Measurements from ENCODE around the gene KEAP1. TPM values are rescaled to one million over a fixed set of nuclear protein-coding genes. Genes with fewer than 3 reads are reported as not detected.

KEAP1 gene
- total and polyA plus RNA-seq, 2 donors (not counting 3 experiments of a cell fraction or from before 2014, with no cell fraction given) = 81.4 to 91.1 TPM

DNA sequence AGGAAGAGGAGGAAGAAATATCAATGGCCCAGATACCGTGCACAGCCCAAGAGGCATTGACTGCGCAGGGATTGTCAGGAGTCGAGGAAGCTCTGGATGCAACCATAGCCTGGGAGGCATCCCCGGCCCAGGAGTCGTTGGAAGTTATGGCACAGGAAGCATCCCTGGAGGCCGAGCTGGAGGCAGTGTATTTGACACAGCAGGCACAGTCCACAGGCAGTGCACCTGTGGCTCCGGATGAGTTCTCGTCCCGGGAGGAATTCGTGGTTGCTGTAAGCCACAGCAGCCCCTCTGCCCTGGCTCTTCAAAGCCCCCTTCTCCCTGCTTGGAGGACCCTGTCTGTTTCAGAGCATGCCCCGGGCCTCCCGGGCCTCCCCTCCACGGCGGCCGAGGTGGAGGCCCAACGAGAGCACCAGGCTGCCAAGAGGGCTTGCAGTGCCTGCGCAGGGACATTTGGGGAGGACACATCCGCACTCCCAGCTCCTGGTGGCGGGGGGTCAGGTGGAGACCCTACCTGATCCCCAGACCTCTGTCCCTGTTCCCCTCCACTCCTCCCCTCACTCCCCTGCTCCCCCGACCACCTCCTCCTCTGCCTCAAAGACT lies 36.0 kb downstream of the KEAP1 start:
- H3K36me3 ChIP-seq (ENCODE audit: control insufficient read depth in 2 of 2, extremely low read depth in 1 of 2, insufficient read depth in 2 of 2, low read length in 2 of 2) = peaks cover 3 to 8% of the 10 kb centered on the region in 2 experiments
- intact Hi-C loops (cut with micrococcal nuclease) = no loop called here

More for the DNA sequence above, 36.0 kb downstream of the KEAP1 start:
- H3K9ac ChIP-seq (replicated peaks; ENCODE audit: extremely low read depth, insufficient read depth, low read length) = no peak overlapping the region
- H3K4me1 ChIP-seq (ENCODE audit: control insufficient read depth, extremely low read depth, insufficient read depth, low read length) = no peaks in the 10 kb centered on the region
- DNase-seq (ENCODE audit: low read depth, low spot score) (no peak), FAIRE-seq (no peak)
- no peaks in the 10 kb centered on the region for H3K27me3 ChIP-seq (ENCODE audit: control insufficient read depth in 2 of 2, insufficient read depth in 2 of 2, low read length in 2 of 2)
- CTCF ChIA-PET = interaction anchor here (5.0 kb wide), 1 partner anchor 11 kb away, joined by 22 read pairs; no protein-coding TSS in a partner anchor
- no peaks in the 10 kb centered on the region for H4K20me1 ChIP-seq (replicated peaks; ENCODE audit: control insufficient read depth, extremely low read depth, insufficient read depth, low read length)
- H2AFZ ChIP-seq (ENCODE audit: low read depth, low read length) = no peak overlapping the region
- dilution Hi-C loops (cut with MboI; ENCODE audit: extremely low pct_ligation_motif_present, low sequenced_read_pairs) = no loop called here
- no peaks in the 10 kb centered on the region for H3K79me2 ChIP-seq (ENCODE audit: control insufficient read depth, insufficient read depth, low read length)
- H3K4me3 ChIP-seq (replicated peaks in 1 of 3; ENCODE audit: insufficient read depth in 1 of 3, low read depth in 1 of 3, low read length in 3 of 3) = no peak overlapping the region
- H3K9me1 ChIP-seq (replicated peaks; ENCODE audit: control insufficient read depth, extremely low read depth, insufficient read depth, low read length) = no peaks in the 10 kb centered on the region
- H3K27ac ChIP-seq (ENCODE audit: insufficient read depth, low read depth, low read length) = no peak overlapping the region
- no peaks in the 10 kb centered on the region for H3K9me3 ChIP-seq (replicated peaks; ENCODE audit: control insufficient read depth, insufficient read depth, low read length)
- TF ChIP-seq, protein P1, sequence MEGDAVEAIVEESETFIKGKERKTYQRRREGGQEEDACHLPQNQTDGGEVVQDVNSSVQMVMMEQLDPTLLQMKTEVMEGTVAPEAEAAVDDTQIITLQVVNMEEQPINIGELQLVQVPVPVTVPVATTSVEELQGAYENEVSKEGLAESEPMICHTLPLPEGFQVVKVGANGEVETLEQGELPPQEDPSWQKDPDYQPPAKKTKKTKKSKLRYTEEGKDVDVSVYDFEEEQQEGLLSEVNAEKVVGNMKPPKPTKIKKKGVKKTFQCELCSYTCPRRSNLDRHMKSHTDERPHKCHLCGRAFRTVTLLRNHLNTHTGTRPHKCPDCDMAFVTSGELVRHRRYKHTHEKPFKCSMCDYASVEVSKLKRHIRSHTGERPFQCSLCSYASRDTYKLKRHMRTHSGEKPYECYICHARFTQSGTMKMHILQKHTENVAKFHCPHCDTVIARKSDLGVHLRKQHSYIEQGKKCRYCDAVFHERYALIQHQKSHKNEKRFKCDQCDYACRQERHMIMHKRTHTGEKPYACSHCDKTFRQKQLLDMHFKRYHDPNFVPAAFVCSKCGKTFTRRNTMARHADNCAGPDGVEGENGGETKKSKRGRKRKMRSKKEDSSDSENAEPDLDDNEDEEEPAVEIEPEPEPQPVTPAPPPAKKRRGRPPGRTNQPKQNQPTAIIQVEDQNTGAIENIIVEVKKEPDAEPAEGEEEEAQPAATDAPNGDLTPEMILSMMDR (IDR thresholded peaks at IDR 0.05; ENCODE audit: extremely low read depth in 1 of 2, insufficient read depth in 1 of 2, low read depth in 1 of 2, low read length in 2 of 2) = no peak
- no peak for TF ChIP-seq EZH2 (IDR thresholded peaks at IDR 0.05; ENCODE audit: borderline replicate concordance, low read depth, low read length, severe bottlenecking)
- TF ChIP-seq GATA2 (IDR thresholded peaks at IDR 0.05; ENCODE audit: insufficient read depth, insufficient read length, low read depth, low read length) = no peak
- TF ChIP-seq MYC (IDR thresholded peaks at IDR 0.05; ENCODE audit: low read depth, low read length) = no peak
- no peak for TF ChIP-seq POLR2AphosphoS5 (IDR thresholded peaks at IDR 0.05; ENCODE audit: insufficient read depth, low read depth, low read length)
- TF ChIP-seq, protein P2, sequence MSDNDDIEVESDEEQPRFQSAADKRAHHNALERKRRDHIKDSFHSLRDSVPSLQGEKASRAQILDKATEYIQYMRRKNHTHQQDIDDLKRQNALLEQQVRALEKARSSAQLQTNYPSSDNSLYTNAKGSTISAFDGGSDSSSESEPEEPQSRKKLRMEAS (IDR thresholded peaks at IDR 0.05; ENCODE audit: insufficient read depth, insufficient read length) = no peak
- no peak for TF ChIP-seq POLR2A (IDR thresholded peaks at IDR 0.05; ENCODE audit: low read depth, low read length)
- TF ChIP-seq JUN (IDR thresholded peaks at IDR 0.05; ENCODE audit: borderline replicate concordance, insufficient read depth, insufficient read length, low read depth) = no peak
- TF ChIP-seq FOS (IDR thresholded peaks at IDR 0.05; ENCODE audit: borderline replicate concordance, insufficient read depth, low read length) = no peak
- H3K4me2 ChIP-seq (ENCODE audit: insufficient read depth, low read length) = no peak overlapping the region
- BruUV-seq (replicated peaks) = no TSS peak
- POLR2A ChIA-PET = no interaction called here

Measured in endothelial cell of umbilical vein (primary cell).